Measurements from ENCODE around the gene SLC25A38.
"Not testable (repeated sequence)": the region's sequence is repeated elsewhere in the genome, so short reads cannot be mapped to it uniquely, and the experiment has no call there.

Gene SLC25A38, protein sequence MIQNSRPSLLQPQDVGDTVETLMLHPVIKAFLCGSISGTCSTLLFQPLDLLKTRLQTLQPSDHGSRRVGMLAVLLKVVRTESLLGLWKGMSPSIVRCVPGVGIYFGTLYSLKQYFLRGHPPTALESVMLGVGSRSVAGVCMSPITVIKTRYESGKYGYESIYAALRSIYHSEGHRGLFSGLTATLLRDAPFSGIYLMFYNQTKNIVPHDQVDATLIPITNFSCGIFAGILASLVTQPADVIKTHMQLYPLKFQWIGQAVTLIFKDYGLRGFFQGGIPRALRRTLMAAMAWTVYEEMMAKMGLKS

DNA sequence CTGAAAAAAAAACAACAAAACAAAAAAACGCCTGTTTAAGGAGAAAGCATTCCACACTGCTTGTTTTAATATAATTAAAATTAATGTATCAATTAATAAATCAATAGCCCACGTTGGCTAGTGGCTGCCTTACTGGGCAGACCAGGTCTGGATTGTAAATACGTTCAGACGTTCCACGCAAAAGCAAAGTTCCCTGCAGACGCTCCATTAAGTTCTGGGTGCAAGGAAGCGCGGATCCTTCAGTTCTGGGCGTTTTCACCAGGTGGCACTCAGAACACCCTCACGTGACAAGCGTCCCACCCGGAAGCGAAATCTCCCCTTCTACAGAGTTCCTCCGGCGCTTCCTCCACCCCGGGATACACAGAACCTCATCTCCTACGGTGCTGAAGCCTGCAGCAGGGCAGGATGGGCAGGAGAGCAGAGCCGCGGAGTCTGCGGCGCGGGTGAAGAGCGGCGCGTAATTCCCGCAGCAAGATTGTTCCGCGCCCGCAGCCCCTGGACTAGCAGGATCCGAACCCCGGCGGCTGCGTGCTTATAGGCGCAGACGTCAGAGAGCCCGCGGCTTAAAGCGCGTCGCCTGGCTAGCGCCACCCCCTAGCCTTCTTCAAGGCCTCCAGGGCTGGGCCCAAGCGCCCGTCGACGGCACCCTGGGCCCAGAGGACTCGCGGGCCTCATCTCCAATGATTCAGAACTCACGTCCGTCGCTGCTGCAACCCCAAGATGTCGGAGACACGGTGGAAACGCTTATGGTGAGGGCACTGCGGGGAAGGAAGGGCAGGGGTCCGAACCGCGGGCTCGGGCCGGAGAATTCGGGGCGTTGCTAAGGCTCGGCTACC is at the start of gene SLC25A38:
SLC25A38 (plus strand) TSS at position 326 of the 836 bp plus-strand sequence; CDS start at position 681, 355 bp downstream.
- peak; percentile 78 for DNase-seq

DNA sequence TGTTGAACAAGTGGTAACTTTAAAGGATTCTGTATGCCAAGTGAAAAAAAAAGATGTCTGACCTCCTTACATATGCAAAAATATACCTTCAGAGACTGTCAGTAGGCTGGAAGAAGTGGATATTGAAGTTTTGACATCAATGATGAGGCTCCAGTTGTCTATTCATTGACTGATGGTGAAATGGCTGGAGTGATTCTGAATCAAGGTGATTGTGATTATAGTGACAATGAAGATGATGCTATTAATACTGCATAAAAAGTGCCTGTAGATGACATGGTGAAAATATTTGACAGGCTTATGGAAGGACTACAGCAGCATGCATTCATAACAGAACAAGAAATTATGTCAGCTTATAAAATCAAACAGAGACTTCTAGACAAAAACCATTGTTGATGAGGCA is 49.6 kb upstream of the SLC25A38 start:
- no peak for DNase-seq

DNA sequence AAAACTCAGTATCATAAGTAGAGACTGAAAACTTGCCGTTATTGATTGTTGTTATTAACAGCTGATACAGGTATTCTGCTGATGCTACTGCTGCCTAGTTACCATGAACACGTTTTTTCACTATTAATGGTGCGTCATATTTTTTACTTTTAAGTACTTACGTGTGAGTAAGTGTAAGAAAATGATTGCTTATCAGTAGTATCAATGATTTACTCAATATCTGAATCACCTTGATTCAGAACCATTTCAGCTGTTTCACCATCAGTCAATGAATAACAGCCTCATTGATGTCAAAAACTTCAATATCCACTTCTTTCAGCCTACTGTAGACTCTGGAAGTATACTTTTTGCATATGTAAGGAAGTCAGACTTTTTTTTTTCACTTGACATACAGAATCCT is 49.0 kb upstream of the SLC25A38 start:
- DNase-seq: no peak

DNA sequence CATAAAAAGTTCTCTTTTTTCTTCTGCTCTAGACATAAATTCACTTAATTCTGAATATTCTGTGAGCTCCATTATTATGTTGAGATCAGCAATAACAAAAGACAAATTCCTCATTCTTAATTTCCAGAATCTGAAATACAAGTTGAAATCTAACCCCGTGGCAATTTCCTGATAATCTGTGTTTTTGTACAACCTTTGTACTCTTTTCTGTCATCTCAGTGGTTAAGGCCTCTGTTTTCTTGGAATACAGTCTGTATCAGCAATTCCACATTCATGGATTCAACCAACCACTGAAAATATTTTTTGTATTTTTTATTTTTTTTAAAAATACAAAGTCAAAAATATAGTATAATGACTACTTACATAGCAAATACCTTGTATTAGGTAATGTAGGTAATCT is 45.0 kb upstream of the SLC25A38 start:
- no peak for DNase-seq

DNA sequence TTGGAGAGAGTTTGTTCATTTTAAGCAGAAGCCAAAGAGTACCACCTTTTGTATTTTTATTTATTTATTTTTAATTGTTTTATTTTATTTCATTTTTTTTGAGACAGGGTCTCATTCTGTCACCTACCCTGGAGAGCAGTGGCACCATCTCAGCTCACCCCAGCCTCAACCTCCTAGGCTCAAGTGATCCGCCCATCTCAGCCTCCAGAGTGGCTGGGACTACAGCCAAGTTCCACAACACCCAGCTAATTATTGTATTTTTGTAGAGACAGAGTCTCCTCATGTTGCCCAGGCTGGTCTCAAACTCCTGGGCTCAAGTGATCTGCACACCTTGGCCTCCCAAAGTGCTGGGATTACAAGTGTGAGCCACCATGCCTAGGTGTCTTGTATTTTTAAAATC is 44.1 kb upstream of the SLC25A38 start:
- DNase-seq: no peak

DNA sequence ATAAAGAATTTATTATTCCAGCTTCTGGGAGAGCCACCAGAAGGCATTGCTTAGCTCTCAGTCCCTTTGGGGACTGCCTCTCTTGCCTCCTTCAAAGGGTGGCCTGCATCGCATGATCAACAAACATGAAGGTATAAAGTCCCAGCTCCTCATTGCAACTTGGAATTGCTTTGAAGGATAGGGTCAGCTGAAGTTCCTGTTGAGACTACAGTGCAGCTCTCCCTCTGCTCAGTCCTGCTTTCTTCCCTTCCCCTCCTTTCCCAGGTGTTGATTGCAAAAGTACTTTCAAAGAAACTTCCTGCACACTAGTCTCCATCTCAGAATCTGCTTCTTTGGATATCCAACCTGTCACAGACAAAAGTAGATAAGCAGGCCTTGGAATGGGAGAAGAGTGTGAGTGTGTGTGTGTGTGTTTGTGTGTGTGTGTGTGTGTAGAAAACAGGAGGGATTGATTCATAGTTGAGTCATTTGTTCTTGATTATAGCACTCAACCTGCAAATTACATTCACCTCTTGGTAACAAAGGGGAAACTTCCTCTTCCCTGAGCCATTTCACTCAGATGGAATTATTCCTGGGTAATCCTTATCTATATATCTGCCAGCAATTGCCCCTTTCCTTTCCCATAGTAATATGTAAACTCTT is 40.0 kb upstream of the SLC25A38 start:
- DNase-seq: no peak

DNA sequence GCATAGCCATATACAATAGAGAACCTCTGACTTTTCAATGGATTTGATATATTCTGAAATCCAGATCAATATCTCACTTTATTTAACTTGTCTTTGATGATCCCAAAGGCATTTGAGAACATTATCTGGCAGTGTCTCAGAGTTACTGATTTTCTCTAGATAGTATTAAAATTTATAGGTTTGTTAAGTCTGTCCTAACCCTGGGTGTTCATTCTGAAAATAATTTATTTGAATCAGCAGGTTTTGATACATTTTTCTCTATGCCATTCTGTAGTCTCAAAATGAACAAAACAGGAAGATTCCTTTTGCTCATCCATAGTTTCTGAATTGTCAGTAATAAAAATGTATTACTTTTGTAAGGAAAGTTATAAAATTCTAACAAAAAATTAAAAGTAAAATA is 39.4 kb upstream of the SLC25A38 start:
- DNase-seq: no peak

DNA sequence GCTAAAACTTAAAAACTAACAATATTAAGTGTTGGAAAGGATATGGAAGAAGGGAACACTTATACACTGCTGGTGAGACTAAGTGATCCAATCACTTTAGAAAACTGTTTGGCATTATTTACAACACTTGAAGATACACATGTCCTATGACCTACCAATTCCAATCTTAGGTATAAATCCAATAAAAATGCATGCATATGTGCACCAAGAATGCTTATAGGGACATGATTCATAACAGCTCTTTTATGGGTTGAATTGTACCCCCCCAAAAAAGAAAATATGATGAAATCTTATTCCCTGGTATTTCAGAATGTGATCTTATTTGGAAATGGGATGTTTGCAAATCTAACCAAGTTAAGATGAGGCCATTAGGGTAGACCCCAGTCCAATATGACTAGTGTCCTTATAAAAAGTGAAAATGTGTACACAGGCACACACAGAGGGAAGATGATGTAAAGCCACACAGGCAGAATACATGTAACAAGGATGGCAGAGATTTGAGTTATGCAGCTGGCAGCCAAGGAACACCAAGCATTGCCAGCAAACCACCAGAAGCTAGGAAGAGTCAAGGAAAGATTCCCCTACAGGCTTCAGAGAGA is 38.3 kb upstream of the SLC25A38 start:
- no peak for DNase-seq

DNA sequence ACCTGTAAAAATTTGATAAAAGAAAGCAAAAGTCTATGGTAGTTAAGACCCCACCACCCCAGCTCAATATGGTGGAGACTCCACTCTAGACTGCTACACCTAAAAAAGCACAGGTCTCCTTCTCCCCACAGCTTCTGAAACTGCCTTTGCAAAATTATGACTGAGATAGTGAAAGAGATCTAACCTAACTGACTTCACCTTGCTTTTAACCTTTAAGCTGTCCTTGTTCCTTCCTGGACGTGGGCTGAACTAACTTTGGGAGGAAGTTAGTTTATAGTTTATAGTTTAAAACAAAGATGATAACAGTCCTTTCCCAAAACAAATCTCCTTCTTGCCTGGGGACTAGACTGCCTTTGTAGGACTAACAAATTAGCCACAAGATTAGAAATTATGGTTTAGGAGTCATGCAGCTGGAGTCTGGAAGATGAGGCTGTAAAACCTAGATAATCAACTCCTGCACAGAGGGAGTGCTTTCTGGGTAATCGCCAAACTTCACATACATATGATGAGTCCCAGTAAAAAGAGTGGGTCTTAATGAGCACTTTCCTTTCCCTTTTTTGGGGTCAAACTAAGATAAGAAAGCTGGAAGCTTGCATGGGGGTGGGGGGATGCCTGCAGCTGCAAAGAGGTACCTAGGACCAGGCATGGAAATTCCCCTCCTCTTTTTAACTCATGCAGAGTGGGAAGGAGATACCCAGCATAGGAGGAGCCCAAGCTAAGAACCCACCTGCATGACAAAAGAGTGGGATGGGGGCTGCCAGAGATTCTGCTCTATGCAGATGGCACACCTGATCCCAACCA is 36.2 kb upstream of the SLC25A38 start:
- DNase-seq: no peak

DNA sequence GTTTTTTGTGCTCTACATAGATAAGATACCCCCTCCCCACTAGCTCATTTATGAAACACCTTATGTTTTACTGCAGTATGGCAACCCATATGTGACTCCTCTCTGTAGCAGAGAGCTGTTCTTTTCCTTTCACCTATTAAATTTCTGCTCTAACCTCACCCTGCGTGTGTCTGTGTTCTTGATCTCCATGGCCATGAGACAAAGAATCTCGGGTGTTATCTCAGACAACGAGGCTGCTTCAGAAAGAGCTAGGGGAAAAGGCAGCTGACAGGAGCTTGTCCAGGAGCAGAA is 35.6 kb upstream of the SLC25A38 start:
- DNase-seq: no peak

DNA sequence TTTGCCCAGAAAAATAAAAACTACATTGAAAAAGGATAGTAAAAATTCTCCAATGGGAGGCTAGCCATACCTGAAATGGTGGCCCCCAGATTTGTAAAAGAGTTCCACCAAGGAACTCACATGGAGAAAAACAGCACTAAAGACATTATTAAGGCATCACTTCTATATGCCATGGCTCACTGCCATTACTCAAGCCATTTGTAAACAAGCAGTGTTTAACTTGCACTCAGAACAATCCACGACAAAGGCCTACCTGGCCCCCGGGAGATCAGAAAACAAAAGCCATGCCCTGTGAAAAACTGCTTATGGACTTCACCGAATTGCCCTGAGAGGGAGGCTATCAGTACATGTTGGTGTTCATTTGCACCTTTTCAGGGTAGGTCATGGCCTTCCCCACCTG is 34.1 kb upstream of the SLC25A38 start:
- DNase-seq: no peak

DNA sequence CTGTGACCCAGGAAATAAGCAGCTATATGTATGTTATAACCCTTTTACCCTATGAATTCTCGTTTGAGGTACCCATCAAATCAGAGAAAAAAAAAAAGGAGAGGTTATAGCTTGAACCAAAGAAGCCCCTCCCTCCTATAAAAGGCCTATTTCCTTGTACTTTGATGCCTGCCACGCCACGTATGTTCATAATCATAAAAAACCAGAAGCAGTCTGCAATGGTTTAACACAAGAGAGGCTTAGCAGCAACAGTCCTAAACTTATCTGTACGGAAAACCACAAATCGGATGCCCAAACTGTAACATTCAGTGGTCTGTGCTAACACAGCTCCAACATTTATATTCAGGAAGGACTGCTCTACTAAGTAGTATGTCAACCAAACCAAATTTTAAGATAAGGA is 32.5 kb upstream of the SLC25A38 start:
- no peak for DNase-seq

DNA sequence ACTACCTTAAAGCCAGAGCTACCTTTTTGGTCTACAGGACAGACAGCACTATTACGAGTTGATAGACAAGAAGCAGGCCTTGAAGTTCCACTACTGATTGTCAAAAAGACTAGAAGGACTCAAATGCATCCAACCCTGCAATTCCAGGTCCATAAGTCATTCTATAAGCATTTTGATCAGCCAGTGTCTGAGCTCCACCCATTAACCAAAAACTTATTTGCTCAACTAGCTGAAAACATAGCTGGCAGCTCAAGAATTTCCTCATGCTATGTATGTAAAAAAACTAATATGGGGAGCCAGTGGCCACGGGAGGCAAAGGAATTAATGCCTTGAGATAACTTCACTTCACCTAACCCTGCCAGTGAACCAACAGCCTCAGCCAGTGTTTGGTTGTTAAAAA is 32.0 kb upstream of the SLC25A38 start:
- DNase-seq: not testable (repeated sequence)

DNA sequence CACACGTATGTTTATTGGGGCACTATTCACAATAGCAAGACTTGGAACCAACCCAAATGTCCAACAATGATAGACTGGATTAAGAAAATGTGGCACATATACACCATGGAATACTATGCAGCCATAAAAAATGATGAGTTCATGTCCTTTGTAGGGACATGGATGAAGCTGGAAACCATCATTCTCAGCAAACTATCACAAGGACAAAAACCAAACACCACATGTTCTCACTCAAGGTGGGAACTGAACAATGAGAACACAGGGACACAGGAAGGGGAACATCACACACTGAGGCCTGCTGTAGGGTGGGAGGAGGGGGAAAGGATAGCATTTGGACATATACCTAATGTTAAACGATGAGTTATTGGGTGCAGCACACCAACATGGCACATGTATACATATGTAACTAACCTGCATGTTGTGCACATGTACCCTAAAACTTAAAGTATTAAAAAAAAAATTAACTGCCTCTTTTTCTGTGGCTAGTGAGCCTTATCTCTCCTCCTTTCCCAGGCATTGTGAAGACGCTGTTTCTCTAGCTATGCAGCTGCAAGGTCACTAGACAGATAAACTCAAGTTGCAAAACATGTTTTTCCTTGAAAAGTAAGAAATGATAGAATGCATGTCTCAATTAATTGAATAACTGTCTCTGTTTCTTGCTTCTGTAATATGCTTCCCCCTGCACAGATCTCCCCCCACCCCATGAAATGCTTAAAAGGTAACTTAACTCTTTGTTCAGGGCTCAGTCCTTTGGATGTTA is 29.8 kb upstream of the SLC25A38 start:
- DNase-seq: not testable (repeated sequence)

DNA sequence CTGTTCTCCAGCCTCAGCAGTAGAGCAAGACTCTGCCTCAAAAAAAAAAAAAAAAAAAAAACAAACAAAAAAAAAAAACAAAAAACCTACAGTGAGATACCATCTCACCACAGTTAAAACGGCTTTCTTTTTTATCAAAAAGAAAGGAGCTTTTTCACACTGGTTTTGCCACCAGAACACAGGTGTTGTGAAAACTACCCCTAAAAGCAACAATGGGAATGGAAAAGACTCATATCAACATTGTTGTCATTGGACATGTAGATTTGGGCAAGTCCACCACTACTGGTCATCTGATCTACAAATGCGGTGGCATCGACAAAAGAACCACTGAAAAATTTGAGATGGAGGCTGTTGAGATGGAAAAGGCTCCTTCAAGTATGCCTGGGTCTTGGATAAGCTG is 24.8 kb upstream of the SLC25A38 start:
- DNase-seq: no peak

DNA sequence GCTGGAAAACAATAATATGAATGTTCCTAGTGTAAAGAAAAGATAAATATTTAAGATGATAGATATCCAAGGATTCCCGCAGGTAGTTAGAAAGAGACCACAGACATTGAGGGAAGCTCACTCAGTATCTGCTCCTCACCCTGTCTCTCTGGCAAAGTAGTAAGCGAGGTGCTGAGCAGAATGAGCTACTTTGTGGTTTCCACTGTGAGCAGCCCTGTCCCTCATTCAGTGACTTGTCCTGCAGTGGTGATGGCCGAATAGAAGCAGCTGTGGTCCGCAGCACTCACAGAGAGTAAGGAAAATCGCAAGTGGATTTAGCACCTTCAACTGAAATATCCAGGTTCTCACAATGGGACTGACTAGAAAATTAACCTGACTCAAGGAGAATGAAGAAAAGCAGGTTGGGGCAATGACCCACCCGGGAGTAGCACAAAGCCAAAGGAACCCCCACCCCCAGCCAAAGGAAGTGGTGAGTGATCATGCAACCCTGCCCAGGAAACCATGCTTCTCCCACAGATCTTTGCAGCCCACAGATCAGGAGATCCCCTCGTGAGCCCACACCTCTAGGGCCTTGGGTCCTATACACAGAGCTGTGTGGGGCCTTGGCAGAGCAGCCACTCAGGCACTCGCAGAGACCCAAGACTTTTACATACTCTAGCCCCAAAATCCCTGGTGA is 21.8 kb upstream of the SLC25A38 start:
- DNase-seq: peak; percentile 45

DNA sequence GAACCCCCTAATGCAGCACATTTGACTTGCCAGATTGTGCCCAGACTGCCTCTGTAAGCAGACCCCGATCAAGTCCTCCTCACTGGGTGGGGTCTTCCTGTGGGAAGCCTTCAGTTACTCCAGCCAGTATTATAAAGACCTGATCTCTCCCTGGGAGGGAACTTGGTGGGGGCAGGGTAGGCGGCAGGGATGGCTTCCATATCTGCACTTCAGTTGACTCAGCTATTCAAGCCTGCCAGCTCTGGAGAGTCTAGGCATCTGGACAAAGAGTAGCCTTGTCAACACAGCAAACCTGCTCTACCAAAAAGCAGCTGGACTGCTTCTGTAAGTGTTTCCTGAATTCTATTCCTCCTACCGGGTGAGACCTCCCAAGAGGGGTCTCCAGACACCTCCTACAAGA is 21.0 kb upstream of the SLC25A38 start:
- no peak for DNase-seq

DNA sequence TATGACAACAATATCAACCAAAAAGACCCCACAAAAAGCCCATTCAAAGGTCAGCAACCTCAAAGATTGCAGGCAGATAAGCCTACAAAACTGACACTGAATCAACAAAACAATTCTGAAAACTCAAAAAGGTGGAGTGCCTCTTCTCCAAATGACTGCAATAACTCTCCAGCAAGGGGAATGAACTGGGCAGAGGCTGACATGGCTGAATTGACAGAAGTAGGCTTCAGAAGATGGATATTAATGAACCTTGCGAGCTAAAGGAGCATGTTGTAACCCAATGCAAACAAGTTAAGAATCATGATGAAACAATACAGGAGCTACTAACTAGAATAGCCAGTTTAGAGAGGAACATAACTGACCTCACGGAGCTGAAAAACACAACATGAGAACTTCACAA is 20.4 kb upstream of the SLC25A38 start:
- DNase-seq: no peak

DNA sequence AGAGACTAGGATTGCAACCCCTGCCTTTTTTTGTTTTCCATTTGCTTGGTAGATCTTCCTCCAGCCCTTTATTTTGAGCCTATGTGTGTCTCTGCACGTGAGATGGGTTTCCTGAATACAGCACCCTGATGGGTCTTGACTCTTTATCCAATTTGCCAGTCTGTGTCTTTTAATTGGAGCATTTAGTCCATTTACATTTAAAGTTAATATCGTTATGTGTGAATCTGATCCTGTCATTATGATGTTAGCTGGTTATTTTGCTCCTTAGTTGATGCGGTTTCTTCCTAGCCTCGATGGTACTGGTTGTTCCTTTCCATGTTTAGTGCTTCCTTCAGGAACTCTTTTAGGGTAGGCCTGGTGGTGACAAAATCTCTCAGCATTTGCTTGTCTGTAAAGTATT is 12.7 kb upstream of the SLC25A38 start:
- DNase-seq: not testable (repeated sequence)

DNA sequence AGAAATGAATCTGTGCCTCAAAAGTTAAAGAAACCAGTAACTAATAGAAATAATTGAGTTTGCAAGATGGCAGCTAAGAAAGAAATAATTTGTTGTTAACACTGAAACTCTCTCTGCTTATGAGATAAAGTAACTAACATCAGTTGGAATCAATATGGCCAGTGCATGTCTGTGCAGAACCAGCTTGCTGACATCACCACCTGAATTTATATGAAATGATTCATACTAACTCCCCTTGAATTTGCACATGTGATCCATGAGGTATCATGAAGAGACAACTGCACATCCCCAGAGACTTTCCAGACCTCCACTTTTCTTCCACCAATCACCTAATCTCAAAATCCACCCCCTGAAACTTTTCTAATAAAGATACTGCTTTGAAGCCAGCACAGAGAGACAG is 10.3 kb upstream of the SLC25A38 start:
- no peak for DNase-seq

DNA sequence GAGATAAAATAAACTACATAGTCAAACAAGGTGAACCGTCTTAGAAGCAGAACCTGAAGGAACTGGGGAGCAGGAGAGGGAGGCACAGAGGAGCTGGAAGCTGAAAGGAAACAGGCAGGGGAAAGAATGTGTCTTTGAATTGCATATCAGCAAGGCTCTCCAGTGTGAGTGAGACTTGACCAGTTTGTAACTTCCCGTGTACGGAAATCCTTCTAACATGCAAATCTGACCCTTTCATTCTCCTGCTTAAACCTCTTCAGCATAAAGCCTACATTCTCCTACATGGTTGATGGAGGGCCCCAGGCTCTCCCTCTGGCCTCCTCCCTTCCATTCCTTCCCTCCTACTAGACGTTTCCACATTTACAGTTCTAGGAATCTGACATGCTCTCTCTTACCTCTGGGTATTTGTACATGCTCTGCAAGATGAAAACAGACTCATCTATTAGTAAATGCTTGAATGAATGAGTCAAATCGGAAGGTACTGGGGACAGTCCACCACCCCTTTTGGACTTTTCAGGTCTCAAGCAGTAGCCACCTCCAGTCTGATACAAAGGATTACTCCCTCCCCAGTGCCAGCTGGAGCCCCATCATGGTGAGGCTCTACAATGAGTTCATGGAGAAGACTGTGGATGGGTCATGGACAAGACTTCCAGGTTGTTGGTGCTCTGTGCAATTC is 6.1 kb upstream of the SLC25A38 start:
- no peak for DNase-seq

Data from activated CD4-positive, CD25-positive, alpha-beta regulatory T cell treated with anti-CD3 and anti-CD28 coated beads, Interleukin-2, amount 50 U/mL, for 72 hours (primary cell).